Osteoblast (primary cell): Measurements from ENCODE around the gene DACH2. TPM values are rescaled to one million over a fixed set of nuclear protein-coding genes. Genes with fewer than 3 reads are reported as not detected.

Experiments used
- DNase-seq: peaks from one replicate; pipeline ENCODE4 v3.0.0; 2011; ENCODE audit warnings: low spot score, mixed read lengths; ENCODE audit not compliant: insufficient read length; ENCODE audit errors: missing footprints
- H2AFZ ChIP-seq: 2 replicates; pipeline ENCODE4 v1.6.0; 2011; ENCODE audit warnings: mild to moderate bottlenecking, low read length
- H3K27ac ChIP-seq: 2 replicates; pipeline ENCODE4 v1.5.1; 2011; ENCODE audit warnings: mild to moderate bottlenecking, low read depth, low read length, moderate library complexity
- H3K27me3 ChIP-seq: 2 replicates; pipeline ENCODE4 v1.6.0; 2012; ENCODE audit warnings: mild to moderate bottlenecking, control low read depth, inconsistent platforms, low read length, moderate library complexity; ENCODE audit not compliant: insufficient read depth
- H3K36me3 ChIP-seq: 2 replicates; pipeline ENCODE4 v1.5.1; 2011; ENCODE audit warnings: mild to moderate bottlenecking, low read length, control low read depth, moderate library complexity; ENCODE audit not compliant: insufficient read depth
- H3K4me1 ChIP-seq: 2 replicates; pipeline ENCODE4 v1.5.1; 2011; ENCODE audit warnings: mild to moderate bottlenecking, low read length, control low read depth, moderate library complexity; ENCODE audit not compliant: insufficient read depth
- H3K4me2 ChIP-seq: 2 replicates; pipeline ENCODE4 v1.6.0; 2011; ENCODE audit warnings: mild to moderate bottlenecking, low read length; ENCODE audit not compliant: insufficient read depth
- H3K4me3 ChIP-seq: fragments of 200-600 bp; sonication (generic); 3 replicates; pipeline ENCODE4 v1.5.1; 2012; ENCODE audit warnings: mild to moderate bottlenecking, low read length, inconsistent platforms; ENCODE audit not compliant: insufficient read depth
- H3K79me2 ChIP-seq: 2 replicates; pipeline ENCODE4 v1.6.0; 2012; ENCODE audit warnings: mild to moderate bottlenecking, low read length, control low read depth, inconsistent platforms; ENCODE audit not compliant: insufficient read depth
- H3K9me3 ChIP-seq: 2 replicates; pipeline ENCODE4 v1.5.1; 2011; ENCODE audit warnings: low read depth, low read length, control low read depth
- H4K20me1 ChIP-seq: 2 replicates; pipeline ENCODE4 v1.6.0; 2012; ENCODE audit warnings: mild to moderate bottlenecking, low read length, control low read depth; ENCODE audit not compliant: insufficient read depth
- total RNA-seq: library from RNA; depleted of rRNA; stranded (reverse); fragments of >200 nt; gene quantifications from 2 replicates; pipeline ENCODE4 v1.2.3, GENCODE V29; 2012
- TF ChIP-seq, protein P1 (sequence below): IDR thresholded peaks from 2 replicates; pipeline ENCODE4 v1.5.1; 2011; ENCODE audit warnings: mild to moderate bottlenecking, low read depth, low read length, moderate library complexity; ENCODE audit errors: extremely low read depth

Gene DACH2
- total RNA-seq, 1 donor = not detected

DNA sequence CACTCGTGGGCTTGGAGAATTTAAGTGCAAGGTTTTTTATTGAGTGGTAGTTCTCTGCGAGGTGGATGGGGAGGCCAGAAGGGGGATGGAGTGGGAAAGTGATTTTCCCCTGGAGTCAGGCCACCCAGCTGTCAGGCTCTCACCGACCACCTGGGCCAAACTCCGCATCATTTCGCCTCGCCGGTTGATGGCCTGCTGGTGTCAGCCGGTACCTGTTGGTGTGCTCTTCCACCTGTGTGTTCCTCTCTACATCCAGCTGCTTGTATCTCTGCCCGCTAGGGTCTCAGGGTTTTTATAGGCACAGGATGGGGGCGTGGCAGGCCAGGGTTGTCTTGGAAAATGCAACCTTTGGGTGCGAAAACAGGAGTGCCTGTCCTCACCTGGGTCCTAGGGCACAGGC is 200.9 kb downstream of the DACH2 start:
- no peaks in the 10 kb centered on the region for H3K27me3 ChIP-seq
- no peaks in the 10 kb centered on the region for H3K9me3 ChIP-seq
- TF ChIP-seq, protein P1, sequence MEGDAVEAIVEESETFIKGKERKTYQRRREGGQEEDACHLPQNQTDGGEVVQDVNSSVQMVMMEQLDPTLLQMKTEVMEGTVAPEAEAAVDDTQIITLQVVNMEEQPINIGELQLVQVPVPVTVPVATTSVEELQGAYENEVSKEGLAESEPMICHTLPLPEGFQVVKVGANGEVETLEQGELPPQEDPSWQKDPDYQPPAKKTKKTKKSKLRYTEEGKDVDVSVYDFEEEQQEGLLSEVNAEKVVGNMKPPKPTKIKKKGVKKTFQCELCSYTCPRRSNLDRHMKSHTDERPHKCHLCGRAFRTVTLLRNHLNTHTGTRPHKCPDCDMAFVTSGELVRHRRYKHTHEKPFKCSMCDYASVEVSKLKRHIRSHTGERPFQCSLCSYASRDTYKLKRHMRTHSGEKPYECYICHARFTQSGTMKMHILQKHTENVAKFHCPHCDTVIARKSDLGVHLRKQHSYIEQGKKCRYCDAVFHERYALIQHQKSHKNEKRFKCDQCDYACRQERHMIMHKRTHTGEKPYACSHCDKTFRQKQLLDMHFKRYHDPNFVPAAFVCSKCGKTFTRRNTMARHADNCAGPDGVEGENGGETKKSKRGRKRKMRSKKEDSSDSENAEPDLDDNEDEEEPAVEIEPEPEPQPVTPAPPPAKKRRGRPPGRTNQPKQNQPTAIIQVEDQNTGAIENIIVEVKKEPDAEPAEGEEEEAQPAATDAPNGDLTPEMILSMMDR = no peak
- no peak for DNase-seq
- H3K4me3 ChIP-seq = no peak overlapping the region
- H3K27ac ChIP-seq = no peak overlapping the region
- no peak overlapping the region for H2AFZ ChIP-seq
- H3K4me1 ChIP-seq = no peaks in the 10 kb centered on the region
- H3K4me2 ChIP-seq = no peak overlapping the region
- H3K36me3 ChIP-seq = no peaks in the 10 kb centered on the region
- H3K79me2 ChIP-seq = no peaks in the 10 kb centered on the region
- H4K20me1 ChIP-seq = no peaks in the 10 kb centered on the region

DNA sequence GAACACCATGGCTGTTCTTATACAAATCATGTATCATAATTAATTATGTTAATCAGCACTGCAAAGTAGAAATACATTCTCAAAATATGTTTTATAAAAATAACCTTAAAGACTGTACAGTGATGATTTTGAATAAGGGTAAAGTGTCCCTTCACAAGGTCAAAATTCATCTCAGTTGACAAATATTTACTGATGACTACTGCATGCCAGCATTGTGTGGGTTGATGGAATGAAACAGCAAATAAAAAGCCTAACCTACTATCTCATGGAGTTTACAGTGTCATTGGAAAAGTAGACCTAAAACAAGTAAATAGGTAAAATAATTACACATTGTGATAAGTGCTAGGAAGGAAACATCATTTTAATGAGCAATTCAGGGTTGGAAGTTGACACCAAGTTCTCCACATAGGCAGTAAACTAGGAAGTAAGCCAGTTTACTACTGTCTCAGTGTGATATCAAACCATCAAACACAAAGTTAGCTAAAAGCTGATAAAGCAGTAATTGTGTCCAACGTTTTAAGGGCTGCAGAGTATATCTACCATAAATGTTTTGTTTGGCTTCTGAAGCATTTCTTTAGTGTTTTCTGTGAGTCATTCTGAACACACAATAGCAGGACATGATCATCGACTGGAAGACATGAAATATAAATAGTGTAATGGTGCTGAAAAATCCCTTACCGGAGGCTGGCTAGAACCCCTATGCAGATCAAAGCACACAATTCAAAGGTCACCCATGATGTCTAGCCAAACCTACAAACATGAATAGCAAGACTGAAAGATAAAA is 221.8 kb downstream of the DACH2 start:
- Histone ChIP-seq H3K27me3 (no peaks in the 10 kb centered on the region), H2AFZ (no peak overlapping the region), H3K4me1 (no peaks in the 10 kb centered on the region), H3K4me2 (no peak overlapping the region), H3K4me3 (no peak overlapping the region), H4K20me1 (no peaks in the 10 kb centered on the region), H3K36me3 (no peaks in the 10 kb centered on the region), H3K27ac (no peak overlapping the region), H3K9me3 (no peaks in the 10 kb centered on the region), H3K79me2 (no peaks in the 10 kb centered on the region)
- TF ChIP-seq, protein P1 = no peak
- no peak for DNase-seq

DNA sequence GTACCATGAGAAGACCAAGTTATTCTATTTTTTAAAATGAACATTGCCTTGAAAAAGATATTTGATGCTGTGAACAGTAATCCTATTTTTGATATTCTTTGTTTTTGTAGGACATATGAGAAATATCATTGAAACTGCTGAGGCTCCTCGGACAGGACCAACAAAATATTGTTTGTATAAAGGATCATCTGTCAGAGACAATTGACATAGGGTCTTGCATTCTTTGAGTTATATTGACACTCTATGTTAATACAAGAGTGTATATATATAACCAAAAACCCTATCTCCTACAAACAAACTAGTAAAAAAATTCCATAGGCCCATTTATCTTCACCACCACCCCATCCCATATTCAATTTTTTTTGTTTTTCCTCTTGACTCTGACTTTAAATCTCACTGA is 222.7 kb downstream of the DACH2 start:
- no peaks in the 10 kb centered on the region for H3K27me3 ChIP-seq
- H2AFZ ChIP-seq = no peak overlapping the region
- H3K27ac ChIP-seq = no peak overlapping the region
- H3K4me1 ChIP-seq = no peaks in the 10 kb centered on the region
- H4K20me1 ChIP-seq = no peaks in the 10 kb centered on the region
- H3K79me2 ChIP-seq = no peaks in the 10 kb centered on the region
- H3K36me3 ChIP-seq = no peaks in the 10 kb centered on the region
- DNase-seq = no peak
- H3K4me2 ChIP-seq = no peak overlapping the region
- H3K9me3 ChIP-seq = no peaks in the 10 kb centered on the region
- TF ChIP-seq, protein P1 = no peak
- no peak overlapping the region for H3K4me3 ChIP-seq

DNA sequence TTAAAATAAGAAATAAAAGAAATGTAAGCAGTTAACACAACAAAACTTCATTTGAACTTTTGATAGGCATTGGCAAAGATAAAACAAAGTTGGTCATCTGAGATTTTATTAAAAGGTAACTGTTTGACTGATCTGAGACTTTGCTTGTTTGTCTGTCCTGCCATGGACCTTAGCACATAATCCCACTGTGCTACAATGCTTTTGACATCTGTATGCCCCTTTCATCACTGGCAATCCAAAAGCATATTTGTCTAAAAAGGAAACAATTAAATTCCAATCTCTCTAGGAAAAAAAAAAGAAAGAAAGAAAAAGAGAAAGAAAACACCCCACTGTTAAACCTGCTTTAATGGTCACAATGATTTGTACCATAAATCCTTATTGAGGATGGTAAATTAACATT is 231.0 kb downstream of the DACH2 start:
- DNase-seq = no peak
- H4K20me1 ChIP-seq = no peaks in the 10 kb centered on the region
- no peaks in the 10 kb centered on the region for H3K36me3 ChIP-seq
- H3K27ac ChIP-seq = no peak overlapping the region
- no peaks in the 10 kb centered on the region for H3K4me1 ChIP-seq
- no peak overlapping the region for H3K4me2 ChIP-seq
- no peaks in the 10 kb centered on the region for H3K79me2 ChIP-seq
- no peaks in the 10 kb centered on the region for H3K9me3 ChIP-seq
- H2AFZ ChIP-seq = no peak overlapping the region
- TF ChIP-seq, protein P1 = no peak
- no peaks in the 10 kb centered on the region for H3K27me3 ChIP-seq
- no peak overlapping the region for H3K4me3 ChIP-seq
